GM12878 (cell line): ENCODE measurements around the gene CCR5. TPM values are rescaled to one million over a fixed set of nuclear protein-coding genes. Genes with fewer than 3 reads are reported as not detected.

ENCODE experiments used
- ATAC-seq: fragments of 200-7000 bp; cut with Tn5 transposase; 3 replicates; pipeline ENCODE4 v1.9.1; 2020; ENCODE audit warnings: mild to moderate bottlenecking, moderate library complexity
- BruUV-seq: library from RNA; stranded (reverse); fragments of 400-500 nt; replicated peaks from 2 replicates; lab custom pipeline; 2021; lab: Mats Ljungman, UMichigan
- CTCF ChIA-PET: fragments of 300-600 bp; sonication (Branson Sonifier 250); formaldehyde crosslinking; extraction: SDS; loops from one replicate; lab custom pipeline; 2021; ENCODE audit warnings: inconsistent platforms; lab: Yijun Ruan, JAX
- POLR2A ChIA-PET: fragments of 350-600 bp; formaldehyde crosslinking; extraction: SDS; loops from one replicate; lab custom pipeline; 2021; ENCODE audit warnings: inconsistent platforms; lab: Charles Lee
- RAD21 ChIA-PET: fragments of 300-600 bp; sonication (Branson Sonifier 250); formaldehyde crosslinking; loops from one replicate; lab custom pipeline; 2023; ENCODE audit warnings: antibody characterized with exemption; ENCODE audit not compliant: unreplicated experiment; lab: Charles Lee
- SMC1A ChIA-PET: fragments of 300-600 bp; sonication (Branson Sonifier 250); formaldehyde crosslinking; loops from one replicate; lab custom pipeline; 2023; ENCODE audit not compliant: unreplicated experiment, uncharacterized antibody; lab: Charles Lee
- DNase-seq: peaks from one replicate; pipeline ENCODE4 v3.0.0-alpha.2; 2011; ENCODE audit warnings: low read depth, low spot score
- FAIRE-seq: peaks from 3 replicates; lab custom pipeline; 2011; peaks lifted over from hg19 to GRCh38; lab: Jason Lieb, UNC
- H2AFZ ChIP-seq: 2 replicates; pipeline ENCODE4 v1.6.0; 2011; ENCODE audit warnings: low read depth, low read length, control low read depth; ENCODE audit not compliant: control insufficient read depth
- H3K27ac ChIP-seq: 2 replicates; pipeline ENCODE4 v1.5.1; 2011; ENCODE audit warnings: control low read depth; ENCODE audit not compliant: control insufficient read depth, insufficient read depth
- H3K27me3 ChIP-seq, 2 experiments: replicated peaks in 1 of 2; 2 replicates each; pipeline versions ENCODE4 v1.6.0 to v1.6.1; 2011; ENCODE audit warnings: low read length in 1 of 2; ENCODE audit not compliant: control insufficient read depth in 2 of 2, insufficient read depth in 2 of 2
- H3K36me3 ChIP-seq, 2 experiments: 2 replicates each; pipeline ENCODE4 v1.5.1; 2011; ENCODE audit warnings: low read length in 1 of 2; ENCODE audit not compliant: control insufficient read depth in 2 of 2, insufficient read depth in 2 of 2
- H3K4me1 ChIP-seq: 2 replicates; pipeline ENCODE4 v1.6.1; 2011; ENCODE audit warnings: mild to moderate bottlenecking, low read length, moderate library complexity, mixed read lengths; ENCODE audit not compliant: control insufficient read depth, insufficient read depth
- H3K4me2 ChIP-seq: 2 replicates; pipeline ENCODE4 v1.6.0; 2011; ENCODE audit warnings: control low read depth; ENCODE audit not compliant: control insufficient read depth, insufficient read depth
- H3K4me3 ChIP-seq: fragments of 200-600 bp; sonication (generic); 2 replicates; pipeline ENCODE4 v1.5.1; 2016
- H3K79me2 ChIP-seq: 2 replicates; pipeline ENCODE4 v1.6.0; 2011; ENCODE audit warnings: low read length; ENCODE audit not compliant: control insufficient read depth, insufficient read depth
- H3K9ac ChIP-seq: 2 replicates; pipeline ENCODE4 v1.8.0; 2011; ENCODE audit warnings: low read length, control low read depth, mixed read lengths; ENCODE audit not compliant: control insufficient read depth, insufficient read depth
- H3K9me3 ChIP-seq: replicated peaks from 3 replicates; pipeline ENCODE4 v1.5.1; 2011; ENCODE audit warnings: mild to moderate bottlenecking, low read length; ENCODE audit not compliant: control insufficient read depth, insufficient read depth
- H4K20me1 ChIP-seq: 2 replicates; pipeline ENCODE4 v1.6.0; 2011; ENCODE audit not compliant: control insufficient read depth, insufficient read depth
- FOXK2 ChIP-seq: fragments of 450-650 bp; IDR thresholded peaks from 2 replicates; pipeline ENCODE4 v1.6.1; 2017; ENCODE audit warnings: mild to moderate bottlenecking, moderate library complexity
- FOXM1 ChIP-seq: IDR thresholded peaks from 2 replicates; pipeline ENCODE4 v1.6.1; 2012; ENCODE audit warnings: low read depth, mild to moderate bottlenecking, inconsistent platforms, low read length, moderate library complexity
- KDM1A ChIP-seq: fragments of 200-600 bp; sonication (generic); IDR thresholded peaks from 2 replicates; pipeline ENCODE4 v1.6.1; 2016; ENCODE audit warnings: borderline replicate concordance
- NRF1 ChIP-seq: conservative IDR thresholded peaks from 2 replicates; pipeline ENCODE4 v1.6.1; 2011; ENCODE audit warnings: mild to moderate bottlenecking, low read depth, low read length, improper control_type of control experiment
- POLR2AphosphoS2 ChIP-seq: IDR thresholded peaks from 2 replicates; pipeline ENCODE4 v1.6.1; 2011; ENCODE audit warnings: low read depth, mild to moderate bottlenecking, low read length, improper control_type of control experiment, moderate library complexity
- ZNF217 ChIP-seq: fragments of 450-650 bp; IDR thresholded peaks from 2 replicates; pipeline ENCODE4 v1.6.1; 2017; ENCODE audit warnings: antibody characterized with exemption, mild to moderate bottlenecking
- WGBS: methylation state at CpG from one replicate; pipeline ENCODE4 v1.1.6; 2016; ENCODE audit warnings: low lambda C conversion rate; ENCODE audit not compliant: insufficient replicate concordance, insufficient coverage; ENCODE audit errors: missing lambda C conversion rate; 5-methylcytosine and 5-hydroxymethylcytosine counted together
- in situ Hi-C: fragments of 300-500 bp; cut with MboI; formaldehyde crosslinking; loops from 9 replicates; pipeline ENCODE4 v1.14.3; 2018; ENCODE audit warnings: mixed read lengths
- intact Hi-C: fragments of 100-400 bp; cut with micrococcal nuclease; formaldehyde crosslinking; loops from one replicate; pipeline ENCODE4 v1.14.2; 2022; ENCODE audit not compliant: unreplicated experiment
- polyA plus RNA-seq, 11 experiments: library from polyadenylated mRNA; depleted of rRNA in 4 of 11; unstranded in 6 of 11; stranded (reverse) in 5 of 11; fragments of >200 nt; fragmentation: Nextera tagmentation in 4 of 11; fragmentation: Illumina TruSeq in 1 of 11; extraction: Ambion mirVana in 4 of 11; extraction: Trizol in 1 of 11; gene quantifications; 1 replicate in 1 of 11; 2 replicates in 10 of 11; pipeline versions ENCODE4 v1.2.1 to v1.2.3, GENCODE V29; 2011 to 2016; ENCODE audit warnings: inconsistent platforms in 2 of 11, missing spikeins in 2 of 11, low read depth in 1 of 11
- total RNA-seq, 4 experiments: library from RNA; depleted of rRNA in 3 of 4; stranded (reverse); fragments of >200 nt in 3 of 4; fragmentation: Illumina TruSeq in 1 of 4; extraction: Trizol in 1 of 4; gene quantifications; 2 replicates each; pipeline versions ENCODE4 v1.2.1 to v1.2.3, GENCODE V29; 2013 to 2021
- TF ChIP-seq, protein P1 (sequence below): fragments of 150-350 bp; IDR thresholded peaks from 2 replicates; pipeline ENCODE4 v1.6.1; 2016; ENCODE audit warnings: low read depth, low read length
- TF ChIP-seq, protein P2 (sequence below): IDR thresholded peaks from 2 replicates; pipeline ENCODE4 v1.6.1; 2012; ENCODE audit warnings: low read depth, low read length, improper control_type of control experiment

CCR5 gene
- total and polyA plus RNA-seq, 10 of the 15 experiments (the other 5 are each of a cell fraction or from before 2014, with no cell fraction given) = 0.17 to 1.6 (median 0.82) TPM; not detected in 1

DNA sequence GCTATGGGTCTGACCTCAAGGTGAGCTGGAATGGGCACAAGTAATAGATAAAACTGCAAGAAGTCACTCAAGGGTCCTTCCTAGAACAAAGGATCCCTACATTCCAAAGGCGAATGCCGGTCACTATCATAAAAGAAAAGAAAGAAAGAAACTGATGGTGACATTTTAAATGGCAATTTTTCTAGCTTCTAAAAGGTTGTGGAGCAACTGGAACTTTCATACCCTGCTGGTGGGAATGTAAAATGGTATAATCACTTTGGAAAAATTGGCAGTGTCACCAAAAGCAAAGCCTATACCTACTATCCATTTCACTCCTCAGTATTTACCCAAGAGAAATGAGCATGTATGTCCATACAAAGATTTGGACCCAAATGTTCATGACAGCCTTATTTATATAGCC is 40.5 kb downstream of the CCR5 start:
- in situ Hi-C loops = no loop called here
- Histone ChIP-seq H4K20me1 (no peaks in the 10 kb centered on the region), H3K27me3 (no peaks in the 10 kb centered on the region)
- CTCF ChIA-PET = interaction anchor here (1.0 kb wide), 1 partner anchor 96 kb away, joined by 3 read pairs; no protein-coding TSS in a partner anchor
- TF ChIP-seq, protein P1, sequence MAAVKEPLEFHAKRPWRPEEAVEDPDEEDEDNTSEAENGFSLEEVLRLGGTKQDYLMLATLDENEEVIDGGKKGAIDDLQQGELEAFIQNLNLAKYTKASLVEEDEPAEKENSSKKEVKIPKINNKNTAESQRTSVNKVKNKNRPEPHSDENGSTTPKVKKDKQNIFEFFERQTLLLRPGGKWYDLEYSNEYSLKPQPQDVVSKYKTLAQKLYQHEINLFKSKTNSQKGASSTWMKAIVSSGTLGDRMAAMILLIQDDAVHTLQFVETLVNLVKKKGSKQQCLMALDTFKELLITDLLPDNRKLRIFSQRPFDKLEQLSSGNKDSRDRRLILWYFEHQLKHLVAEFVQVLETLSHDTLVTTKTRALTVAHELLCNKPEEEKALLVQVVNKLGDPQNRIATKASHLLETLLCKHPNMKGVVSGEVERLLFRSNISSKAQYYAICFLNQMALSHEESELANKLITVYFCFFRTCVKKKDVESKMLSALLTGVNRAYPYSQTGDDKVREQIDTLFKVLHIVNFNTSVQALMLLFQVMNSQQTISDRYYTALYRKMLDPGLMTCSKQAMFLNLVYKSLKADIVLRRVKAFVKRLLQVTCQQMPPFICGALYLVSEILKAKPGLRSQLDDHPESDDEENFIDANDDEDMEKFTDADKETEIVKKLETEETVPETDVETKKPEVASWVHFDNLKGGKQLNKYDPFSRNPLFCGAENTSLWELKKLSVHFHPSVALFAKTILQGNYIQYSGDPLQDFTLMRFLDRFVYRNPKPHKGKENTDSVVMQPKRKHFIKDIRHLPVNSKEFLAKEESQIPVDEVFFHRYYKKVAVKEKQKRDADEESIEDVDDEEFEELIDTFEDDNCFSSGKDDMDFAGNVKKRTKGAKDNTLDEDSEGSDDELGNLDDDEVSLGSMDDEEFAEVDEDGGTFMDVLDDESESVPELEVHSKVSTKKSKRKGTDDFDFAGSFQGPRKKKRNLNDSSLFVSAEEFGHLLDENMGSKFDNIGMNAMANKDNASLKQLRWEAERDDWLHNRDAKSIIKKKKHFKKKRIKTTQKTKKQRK = no peak
- TF ChIP-seq NRF1 (no peak), ZNF217 (no peak), FOXK2 (no peak), KDM1A (no peak), FOXM1 (no peak), POLR2AphosphoS2 (no peak)
- TF ChIP-seq, protein P2, sequence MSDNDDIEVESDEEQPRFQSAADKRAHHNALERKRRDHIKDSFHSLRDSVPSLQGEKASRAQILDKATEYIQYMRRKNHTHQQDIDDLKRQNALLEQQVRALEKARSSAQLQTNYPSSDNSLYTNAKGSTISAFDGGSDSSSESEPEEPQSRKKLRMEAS = no peak
- TF ChIP-seq, all 136 proteins: peak for 0
- Histone ChIP-seq H2AFZ (no peak overlapping the region), H3K27ac (no peak overlapping the region), H3K79me2 (no peaks in the 10 kb centered on the region), H3K4me1 (peaks cover 11% of the 10 kb centered on the region), H3K36me3 (no peaks in the 10 kb centered on the region), H3K9ac (no peak overlapping the region), H3K4me2 (no peak overlapping the region), H3K9me3 (no peaks in the 10 kb centered on the region), H3K4me3 (no peak overlapping the region)
- intact Hi-C loops = no loop called here
- no peak for DNase-seq
- ChIA-PET POLR2A (no interaction called here), SMC1A (interaction anchor here (1.3 kb wide), 1 partner anchor 33 kb away, joined by 3 read pairs; no protein-coding TSS in a partner anchor), RAD21 (no interaction called here)
- WGBS = 96% methylated on average over 2 of the region's 2 CpGs
- ATAC-seq = no peak
- BruUV-seq = no TSS peak
- FAIRE-seq = no peak
